ENCODE measurements around the gene ERCC3.
"Not testable (repeated sequence)": the region's sequence is repeated elsewhere in the genome, so short reads cannot be mapped to it uniquely, and the experiment has no call there.

ERCC3 gene

DNA sequence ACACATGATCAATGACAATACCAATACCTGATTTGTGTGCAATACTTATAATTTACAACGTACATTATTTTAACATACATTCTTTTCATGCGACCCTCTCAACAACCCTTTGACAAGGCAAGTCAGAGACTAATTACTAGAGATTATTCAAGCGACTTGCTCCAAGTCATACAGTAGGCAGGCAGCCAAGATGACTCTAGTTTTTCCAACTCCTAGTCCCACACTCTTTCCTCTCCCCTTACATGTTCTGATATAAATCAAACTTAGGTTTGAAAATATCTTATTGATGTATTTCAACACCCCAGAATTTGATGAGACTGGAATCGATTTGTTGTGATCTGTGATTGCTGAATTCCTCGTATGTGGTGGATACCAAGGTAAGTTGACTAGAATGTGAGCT is 65.8 kb downstream of the ERCC3 start:
- intact Hi-C loops (cut with DNase I), result no loop called here

DNA sequence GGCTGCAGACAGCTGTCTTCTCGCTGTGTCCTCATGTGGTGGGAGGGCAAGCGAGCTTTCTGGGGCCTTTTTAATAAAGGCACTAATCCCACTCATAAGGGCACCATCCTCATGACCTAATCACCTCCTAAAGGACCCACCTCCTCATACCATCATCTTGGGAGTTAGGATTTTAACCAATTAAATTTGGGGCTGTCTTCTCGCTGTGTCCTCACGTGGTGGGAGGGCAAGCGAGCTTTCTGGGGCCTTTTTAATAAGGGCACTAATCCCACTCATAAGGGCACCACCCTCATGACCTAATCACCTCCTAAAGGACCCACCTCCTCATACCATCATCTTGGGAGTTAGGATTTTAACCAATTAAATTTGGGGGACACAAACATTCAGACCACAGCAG is 66.7 kb downstream of the ERCC3 start:
- intact Hi-C loops (cut with DNase I); DNase-seq: not testable (repeated sequence)

More for the DNA sequence above, 65.8 kb downstream of the ERCC3 start:
- no peak for DNase-seq

DNA sequence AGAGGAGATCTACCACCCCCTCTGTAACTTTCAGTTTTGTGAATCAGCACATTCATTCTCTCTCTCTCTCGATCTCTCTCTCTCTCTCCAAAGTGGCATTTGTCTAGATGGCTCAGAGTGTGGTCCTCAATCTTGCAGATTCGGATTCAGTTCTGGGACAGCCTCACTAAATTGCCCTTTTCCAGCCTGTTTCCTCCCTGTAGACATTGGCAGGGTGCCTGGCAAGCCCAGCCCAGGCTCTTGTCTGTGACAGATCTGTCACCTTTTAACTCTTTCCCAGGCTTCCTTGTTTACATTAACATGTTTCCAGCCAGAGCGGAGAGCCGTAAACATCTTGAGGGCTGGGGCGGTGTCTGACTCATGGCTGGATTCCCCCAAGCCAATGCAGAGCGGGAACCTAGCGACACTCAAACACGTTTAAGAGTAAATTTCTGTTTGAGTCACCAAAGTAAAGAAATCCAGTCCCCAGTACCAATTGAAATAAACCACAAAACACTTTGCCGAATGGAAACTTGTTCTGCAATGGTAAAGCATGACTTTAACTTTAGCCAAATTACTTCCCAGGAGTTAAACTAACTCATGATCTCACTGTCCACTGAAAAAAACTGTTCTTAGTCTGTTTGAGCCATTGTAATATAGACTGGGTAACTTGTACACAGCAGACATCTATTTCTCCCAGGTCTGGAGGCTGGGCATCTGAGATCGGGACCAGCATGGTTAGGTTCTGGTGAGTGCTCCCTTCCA is 67.3 kb downstream of the ERCC3 start:
- intact Hi-C loops (cut with DNase I), result no loop called here
- DNase-seq, result no peak

DNA sequence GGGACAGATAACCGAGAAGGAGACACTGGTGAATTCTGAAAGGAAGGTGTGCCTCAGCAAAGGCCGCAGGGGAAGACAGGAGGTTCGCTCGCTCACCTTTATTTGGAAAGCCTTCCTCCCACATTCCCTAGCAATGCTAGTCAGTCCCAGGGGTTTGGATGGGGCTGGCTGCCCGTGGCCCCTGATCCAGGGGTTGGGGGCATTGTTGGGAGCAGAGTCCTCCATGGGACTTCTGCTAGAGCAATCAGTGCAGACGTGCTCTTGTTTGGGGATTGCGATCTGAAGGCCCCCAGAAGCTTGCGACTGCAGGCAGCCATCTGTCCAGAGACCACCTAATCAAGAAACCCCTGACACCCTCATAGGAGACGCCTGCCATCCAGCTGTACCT is 67.8 kb downstream of the ERCC3 start:
- no peak for DNase-seq
- intact Hi-C loops (cut with DNase I), result no loop called here

DNA sequence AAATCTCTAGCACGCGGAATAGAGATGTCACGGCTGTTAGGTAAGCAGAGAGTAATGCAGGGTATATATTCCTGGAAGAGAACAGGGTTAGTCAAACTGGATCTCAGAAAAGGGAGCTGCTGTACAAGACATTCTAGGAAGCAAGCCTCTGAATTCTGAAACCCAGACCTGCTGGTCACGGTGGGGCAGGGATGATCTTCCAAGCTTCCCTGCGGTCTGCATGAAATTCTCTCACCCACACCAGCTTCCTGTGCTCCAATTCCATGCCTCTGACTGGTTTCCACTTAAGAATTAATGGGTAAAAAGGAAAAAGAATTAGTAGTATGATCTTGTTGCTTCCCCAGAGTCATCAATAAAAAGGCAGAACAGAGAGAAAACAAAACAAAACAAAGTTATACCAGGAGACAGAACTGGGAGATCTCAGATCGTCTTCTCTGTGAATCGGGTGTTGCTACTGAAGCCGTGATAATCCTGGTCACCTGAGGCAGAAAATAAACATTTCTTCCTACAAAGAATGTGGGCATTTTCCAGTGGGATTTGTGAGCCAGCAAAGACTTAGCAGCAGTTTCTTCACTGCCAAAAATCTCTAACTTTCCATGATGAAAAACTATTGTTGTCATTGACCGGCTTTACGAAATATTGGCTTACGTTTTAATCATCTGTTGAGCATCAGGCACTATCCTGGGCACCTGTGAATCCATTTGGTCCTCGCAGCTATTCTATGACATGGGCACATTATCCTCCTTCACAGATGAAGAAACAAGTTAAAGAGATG is 68.6 kb downstream of the ERCC3 start:
- intact Hi-C loops (cut with DNase I), result no loop called here
- DNase-seq, result no peak

DNA sequence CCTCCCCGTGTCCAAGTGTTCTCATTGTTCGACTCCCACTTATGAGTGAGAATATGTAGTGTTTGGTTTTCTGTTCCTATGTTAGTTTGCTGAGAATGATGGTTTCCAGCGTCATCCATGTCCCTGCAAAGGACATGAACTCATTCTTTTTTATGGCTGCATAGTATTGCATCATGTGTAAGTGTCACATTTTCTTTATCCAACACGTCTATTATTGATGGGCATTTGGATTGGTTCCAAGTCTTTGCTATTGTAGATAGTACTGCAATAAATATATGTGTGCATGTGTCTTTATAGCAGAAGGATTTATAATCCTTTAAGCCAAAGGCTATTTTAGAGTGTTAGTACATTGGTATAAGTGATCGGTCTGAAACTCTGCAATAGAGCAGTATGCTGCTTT is 69.8 kb downstream of the ERCC3 start:
- DNase-seq; intact Hi-C loops (cut with DNase I): not testable (repeated sequence)

DNA sequence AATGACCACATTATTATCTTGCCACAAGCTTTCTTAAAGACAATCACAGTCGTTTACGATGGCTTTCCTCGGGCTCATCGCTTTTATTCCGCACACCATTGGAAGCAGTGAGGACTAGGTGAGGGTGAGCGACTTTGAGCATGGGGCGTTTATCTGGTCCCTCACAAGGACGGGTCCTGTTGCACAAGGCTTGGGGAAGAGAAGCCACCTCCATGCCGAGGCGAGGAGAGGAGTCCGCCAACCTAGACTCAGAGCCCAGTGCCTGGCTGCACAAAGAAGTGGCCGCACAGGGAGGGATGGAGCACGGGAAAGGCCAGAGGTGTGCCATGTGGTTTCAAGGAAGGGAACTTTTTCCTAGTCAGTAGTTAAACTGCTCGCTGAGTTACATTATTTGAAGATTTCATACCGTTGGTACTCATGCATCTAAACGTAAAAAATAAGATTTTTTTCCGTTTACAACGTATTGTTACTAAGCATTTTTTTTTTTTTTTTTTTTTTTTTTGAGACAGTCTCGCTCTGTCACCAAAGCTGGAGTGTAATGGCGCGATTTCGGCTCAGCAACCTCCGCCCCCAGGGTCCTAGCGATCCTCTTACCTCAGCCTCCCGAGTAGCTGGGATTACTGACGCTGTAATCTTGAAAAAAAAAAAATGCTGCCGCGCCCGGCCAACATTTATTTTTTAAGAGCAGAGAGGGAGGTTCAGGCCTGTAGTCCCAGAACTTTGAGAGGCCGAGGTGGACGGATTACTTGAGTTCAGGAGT is 73.0 kb downstream of the ERCC3 start:
- no peak for DNase-seq

DNA sequence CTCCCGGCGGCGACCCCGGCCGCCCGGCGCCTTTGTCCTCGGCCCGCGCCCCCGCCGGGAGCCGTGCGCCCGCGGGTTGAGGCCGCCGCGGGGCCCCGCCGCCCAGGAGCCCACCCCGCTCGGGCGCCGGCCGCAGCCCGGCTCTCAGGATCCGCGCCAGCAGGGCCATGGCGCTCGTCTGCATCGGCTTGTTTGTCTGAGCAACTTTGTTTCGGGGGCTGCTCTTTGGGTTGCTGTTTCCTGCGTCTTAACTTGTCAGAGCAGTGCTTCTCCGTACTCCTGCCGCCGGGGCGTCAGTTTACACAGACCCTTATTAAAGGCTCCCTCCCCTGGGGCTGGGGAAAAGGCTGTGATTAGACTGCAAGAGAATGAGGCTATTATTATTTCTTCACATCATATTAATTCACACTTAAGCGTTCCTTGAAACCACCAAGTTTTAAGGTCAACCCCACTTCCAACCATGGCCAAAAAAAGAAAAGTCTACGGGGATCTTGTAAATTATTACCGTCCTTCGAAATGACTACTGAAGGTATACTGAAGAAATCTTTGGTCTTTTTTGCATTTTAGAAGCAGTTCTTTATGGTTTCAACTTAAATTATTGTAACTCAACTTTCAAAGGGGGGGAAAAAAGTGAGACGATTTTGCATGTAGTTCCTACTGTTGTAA is 73.7 kb downstream of the ERCC3 start, which contains the start of gene CYP27C1:
CYP27C1 (minus strand) TSS at position 198 of the 666 bp plus-strand sequence; CDS start at position 169, 29 bp downstream.
- intact Hi-C loops (cut with DNase I), result no loop called here
- DNase-seq, result no peak

More for the DNA sequence above, 73.0 kb downstream of the ERCC3 start:
- intact Hi-C loops (cut with DNase I), result no loop called here

DNA sequence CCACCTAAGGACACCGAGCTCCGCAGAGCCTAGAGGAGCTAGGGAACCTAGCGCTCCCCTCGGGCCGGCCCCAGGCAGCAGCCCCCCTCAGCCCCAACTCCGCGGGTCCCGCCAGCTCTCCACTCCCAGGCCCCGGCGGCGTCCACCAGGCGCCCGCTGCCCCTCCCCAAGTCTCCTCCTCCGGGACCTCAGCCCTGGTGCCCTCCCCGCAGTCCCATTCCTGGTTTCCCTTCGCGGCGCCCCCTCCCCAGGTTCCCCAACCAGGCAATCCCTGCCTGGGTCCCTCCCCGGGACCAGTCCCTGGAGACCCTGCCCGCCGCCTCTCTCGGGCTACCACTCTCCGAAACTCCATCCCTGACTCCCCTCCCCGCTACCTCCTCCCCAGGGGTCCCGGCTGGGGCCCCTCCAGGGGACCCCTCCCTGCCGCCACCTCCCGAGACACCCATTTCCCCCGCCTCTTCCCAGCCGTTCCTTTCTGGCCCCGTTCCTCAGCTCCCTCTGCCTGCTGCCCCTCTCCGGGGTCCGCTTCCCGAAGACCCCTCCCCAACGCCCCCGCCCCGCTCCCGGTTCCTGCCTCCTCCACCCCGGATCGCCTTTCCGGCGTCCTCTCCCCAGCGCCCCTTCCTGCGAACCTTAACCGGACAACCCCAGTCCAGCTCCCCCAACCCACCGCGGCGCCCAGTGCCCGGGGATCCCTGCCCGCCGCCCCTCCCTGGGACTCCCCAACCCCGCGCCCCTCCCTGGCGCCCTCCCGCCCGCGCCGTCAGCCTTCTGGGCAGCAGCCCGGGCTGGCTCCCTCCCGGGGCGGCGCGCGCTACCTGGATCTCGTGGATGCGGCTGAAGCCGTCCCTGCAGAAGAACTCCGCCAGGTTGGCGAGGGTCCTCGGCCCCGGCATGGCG is 74.5 kb downstream of the ERCC3 start:
- peak in 2 of 10 donors; percentile 14 to 76 for DNase-seq
- intact Hi-C loops (cut with DNase I), result no loop called here

DNA sequence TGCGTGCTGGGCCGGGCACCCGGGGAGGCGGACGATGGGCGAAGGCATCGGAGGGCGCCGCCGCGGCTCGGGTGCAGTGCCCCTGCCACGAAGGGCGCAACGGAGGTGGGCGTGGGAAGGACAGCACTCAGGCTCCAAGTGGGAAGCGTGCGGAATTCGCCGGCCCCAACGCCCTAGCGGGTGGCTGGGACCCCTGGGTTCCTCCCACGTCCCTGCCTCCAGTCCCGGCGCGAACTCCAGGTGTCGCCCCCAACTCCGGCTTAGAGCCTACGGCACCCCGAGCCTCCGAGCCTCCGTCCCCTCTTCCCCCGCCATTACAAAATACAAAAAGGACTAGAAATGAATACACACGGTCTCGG is 75.2 kb downstream of the ERCC3 start:
- DNase-seq, result no peak
- intact Hi-C loops (cut with DNase I), result no loop called here

DNA sequence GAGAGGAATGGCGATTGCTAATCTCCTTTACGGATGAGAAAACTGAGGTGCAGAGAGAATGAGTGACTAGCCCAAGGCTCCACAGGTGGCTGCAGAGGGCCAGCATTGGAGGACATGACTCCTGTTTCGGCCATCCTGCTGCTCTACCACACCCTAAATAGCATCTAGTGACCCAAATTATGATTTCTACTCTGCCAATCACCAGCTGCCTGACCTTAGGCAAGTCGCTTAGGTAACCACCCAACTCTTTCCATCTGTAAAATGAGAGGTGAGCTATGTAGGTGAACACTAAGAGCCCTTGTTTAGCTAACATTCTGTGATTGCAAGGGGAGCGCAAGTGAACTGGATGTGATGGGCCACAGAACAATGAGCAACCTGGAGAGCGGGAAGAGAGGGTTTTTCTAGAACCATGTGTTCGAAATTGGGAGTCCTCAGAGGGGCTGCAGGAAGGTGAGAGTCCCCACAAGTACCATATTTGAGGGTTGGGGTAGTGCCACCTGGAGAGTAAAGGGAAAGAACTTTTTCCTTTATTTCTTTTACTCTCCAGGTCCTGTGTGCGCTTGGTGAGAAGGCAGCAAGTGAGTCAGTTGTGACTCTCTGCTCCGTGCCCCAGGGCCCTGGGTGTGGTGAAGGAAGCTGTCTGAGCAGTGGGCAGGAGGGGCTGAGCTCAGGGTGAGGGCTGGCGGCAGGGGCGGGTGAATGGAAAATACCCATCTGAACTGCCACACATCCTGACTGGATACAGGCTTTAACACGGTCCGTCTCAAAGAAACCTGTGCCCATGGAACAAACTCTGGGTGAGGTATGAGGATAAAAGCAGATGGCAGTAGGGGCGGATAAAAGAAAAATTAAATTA is 76.2 kb downstream of the ERCC3 start:
- intact Hi-C loops (cut with DNase I), result no loop called here
- no peak for DNase-seq

DNA sequence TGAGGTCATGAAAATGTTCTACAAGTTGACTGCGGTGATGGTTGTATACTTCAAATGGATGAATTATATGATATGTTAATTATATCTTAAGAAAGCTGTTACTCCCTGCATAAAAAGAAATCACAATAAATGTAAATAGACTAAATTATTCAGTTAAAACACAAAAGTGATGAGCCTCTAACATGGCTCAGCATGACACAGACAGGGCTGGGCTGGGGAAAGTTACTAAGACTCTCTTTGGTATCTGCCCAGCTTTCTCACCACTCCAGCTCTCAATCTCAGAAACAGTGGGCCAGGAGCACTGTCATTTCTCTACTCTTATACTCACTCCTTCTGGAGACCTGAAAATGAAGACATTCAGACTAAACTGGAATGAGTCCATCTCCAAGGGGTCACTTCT is 77.4 kb downstream of the ERCC3 start:
- DNase-seq, result no peak
- intact Hi-C loops (cut with DNase I), result no loop called here

DNA sequence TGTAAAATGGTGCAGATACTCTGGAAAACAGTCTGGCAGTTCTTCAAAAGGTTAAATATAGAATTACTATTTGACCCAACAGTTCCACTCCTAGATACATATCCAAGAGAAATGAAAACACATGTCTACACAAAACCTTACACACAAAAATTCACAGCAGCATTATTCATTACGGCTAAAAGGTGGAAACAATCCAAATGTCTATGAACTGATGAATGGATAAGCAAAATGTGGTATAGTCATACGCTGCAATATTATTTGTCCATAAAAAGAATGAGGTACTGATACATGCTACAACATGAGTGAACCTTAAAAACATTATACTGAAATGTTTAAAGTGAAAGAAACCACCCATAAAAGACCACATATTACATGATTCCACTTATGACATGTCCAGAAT is 77.8 kb downstream of the ERCC3 start:
- intact Hi-C loops (cut with DNase I), result no loop called here
- no peak for DNase-seq

DNA sequence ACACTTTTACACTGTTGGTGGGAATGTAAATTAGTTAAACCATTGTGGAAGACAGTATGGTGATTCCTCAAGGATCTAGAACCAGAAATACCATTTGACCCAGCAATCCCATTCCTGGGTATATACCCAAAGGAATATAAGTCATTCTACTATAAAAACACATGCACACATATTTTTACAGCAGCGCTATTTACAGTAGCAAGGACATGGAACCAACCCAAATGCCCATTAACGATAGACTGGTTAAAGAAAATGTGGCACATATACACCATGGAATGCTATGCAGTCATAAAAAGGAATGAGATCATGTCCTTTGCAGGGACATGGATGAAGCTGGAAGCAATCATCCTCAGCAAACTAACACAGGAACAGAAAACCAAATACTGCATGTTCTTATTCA is 79.7 kb downstream of the ERCC3 start:
- DNase-seq; intact Hi-C loops (cut with DNase I): not testable (repeated sequence)

DNA sequence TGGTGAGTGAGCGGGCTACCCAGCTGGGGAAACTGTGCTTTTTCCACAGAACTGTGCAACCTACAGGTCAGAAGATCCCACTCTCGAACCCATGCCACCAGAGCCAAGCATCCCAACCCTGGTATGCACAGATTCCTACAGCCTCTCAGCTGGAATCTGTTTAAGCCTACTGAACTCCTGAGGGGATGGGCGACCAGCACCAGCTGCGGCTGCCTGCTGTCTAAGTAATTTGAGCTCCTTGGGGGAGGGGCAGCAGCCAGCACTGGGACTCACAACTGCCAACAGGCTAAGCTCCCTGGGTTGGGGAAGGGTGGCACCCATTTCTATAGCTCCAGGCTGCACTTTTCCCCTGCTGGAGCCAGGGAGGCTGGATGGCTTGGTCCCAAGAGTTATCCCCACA is 85.6 kb downstream of the ERCC3 start:
- intact Hi-C loops (cut with DNase I), result no loop called here
- DNase-seq, result no peak
